NCI-H187 (cell line): ENCODE results near the gene KRTAP5-10.
"Not testable (repeated sequence)": the region's sequence is repeated elsewhere in the genome, so short reads cannot be mapped to it uniquely, and the experiment has no call there.

Source experiments
- DNase-seq, 2 experiments: peaks; one replicate each; lab custom pipeline; 2025; lab: John Stamatoyannopoulos, UW

KRTAP5-10 gene

DNA sequence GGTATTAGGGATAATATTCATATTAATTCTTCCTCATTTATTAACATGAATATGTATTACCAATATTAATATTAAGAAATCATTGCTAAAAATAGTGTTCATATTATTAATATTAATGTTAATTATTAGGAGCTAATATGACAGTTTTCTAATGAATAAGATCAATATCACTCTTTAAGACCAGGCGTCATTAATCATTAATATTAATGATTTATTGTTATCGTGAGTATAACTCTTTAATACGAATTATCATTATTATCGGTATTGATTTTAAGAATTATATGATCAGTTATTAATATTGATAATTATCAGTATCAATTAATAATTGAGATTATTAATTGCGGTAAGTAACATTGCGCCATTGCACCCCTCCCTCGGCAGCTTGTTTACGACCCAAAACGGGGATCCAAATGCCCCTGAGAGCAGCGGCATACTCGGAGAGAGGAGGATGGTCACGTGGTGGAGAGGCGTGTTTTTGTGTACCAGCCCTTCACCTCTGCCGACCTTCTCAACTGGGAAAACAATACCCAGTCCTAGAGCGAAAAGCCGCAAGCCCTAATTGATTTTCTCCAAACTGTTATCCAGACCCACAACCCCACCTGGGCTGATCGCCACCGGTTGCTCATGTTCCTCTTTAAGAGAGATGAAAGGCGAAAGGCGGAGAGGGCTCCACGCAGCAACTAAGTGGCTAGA, 46.0 kb downstream of the KRTAP5-10 start:
- DNase-seq, result not testable (repeated sequence)

DNA sequence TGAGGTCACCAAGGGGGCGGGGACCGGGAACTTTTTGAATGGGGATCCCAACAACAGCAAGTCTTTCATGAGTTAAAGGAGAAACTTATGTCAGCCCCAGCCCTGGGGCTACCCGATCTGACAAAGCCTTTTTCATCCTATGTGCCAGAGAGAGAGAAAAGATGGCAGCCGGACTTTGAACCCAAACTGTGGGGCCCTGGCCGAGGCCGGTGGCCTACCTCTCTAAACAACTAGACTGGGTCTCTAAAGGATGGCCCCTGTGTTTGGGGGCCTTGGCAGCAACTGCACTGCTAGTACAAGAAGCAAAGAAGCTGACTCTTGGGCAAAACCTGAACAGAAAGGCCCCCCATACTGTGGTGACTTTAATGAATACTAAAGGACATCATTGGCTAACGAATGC, 48.6 kb downstream of the KRTAP5-10 start:
- DNase-seq, result not testable (repeated sequence)

DNA sequence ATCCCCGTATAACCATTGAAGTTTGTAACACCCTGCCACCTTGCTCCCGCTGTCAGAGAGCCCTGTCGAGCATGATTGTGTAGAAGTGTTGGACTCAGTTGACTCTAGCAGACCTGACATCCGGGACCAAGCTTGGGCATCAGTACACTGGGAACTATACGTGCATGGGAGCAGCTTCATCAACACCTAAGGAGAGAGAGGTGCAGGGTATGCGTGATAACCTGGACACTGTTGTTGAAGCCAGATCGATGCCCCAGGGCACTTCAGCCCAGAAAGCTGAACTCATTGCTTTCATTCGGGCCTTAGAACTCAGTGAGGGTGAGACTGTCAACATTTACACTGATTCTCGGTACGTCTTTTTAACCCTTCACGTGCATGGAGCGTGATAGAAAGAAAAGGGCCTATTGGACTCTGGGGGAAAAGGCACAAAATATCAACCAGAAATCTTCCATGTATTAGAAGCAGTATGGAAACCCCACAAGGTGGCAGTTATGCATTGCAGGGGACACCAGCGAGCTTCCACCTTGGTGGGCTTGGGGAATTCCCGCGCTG, 49.1 kb downstream of the KRTAP5-10 start:
- not testable (repeated sequence) for DNase-seq

DNA sequence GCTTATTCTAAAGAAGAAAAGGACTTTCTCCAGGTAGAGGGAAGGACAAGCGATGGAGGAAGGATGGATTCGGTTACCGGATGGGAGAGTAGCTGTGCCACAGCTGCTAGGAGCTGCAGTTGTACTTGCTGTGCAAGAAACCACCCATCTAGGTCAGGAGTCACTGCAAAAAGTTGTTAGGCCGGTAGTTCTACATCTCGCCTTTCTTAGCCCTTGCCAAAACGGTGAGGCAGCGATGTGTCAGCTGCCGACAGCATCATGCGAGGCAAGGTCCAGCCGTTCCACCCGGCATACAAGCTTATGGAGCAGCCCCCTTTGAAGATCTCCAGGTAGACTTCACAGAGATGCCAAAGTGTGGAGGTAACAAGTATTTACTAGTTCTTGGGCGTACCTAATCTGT, 49.6 kb downstream of the KRTAP5-10 start:
- DNase-seq, result not testable (repeated sequence)
